ENCODE results near the gene TMEM72.

The TMEM72 gene

GRCh38 chr10:44969854-44970253 is 58.7 kb downstream of the TMEM72 start:
- DNase-seq, result no peak

- no peak for DNase-seq
Observed at GRCh38 chr10:44970812-44971395, 59.8 kb downstream of the TMEM72 start.

GRCh38 chr10:44971434-44971833 is 60.3 kb downstream of the TMEM72 start:
- no peak for DNase-seq

GRCh38 chr10:44971935-44972757 is 61.0 kb downstream of the TMEM72 start:
- no peak for DNase-seq

GRCh38 chr10:44972874-44973306 is 61.8 kb downstream of the TMEM72 start:
- DNase-seq, result no peak

- DNase-seq, result peak; percentile 74
Observed at GRCh38 chr10:44973323-44974081, 62.4 kb downstream of the TMEM72 start.

GRCh38 chr10:44974082-44974627 is 63.0 kb downstream of the TMEM72 start:
- no peak for DNase-seq

- no peak for DNase-seq
Observed at GRCh38 chr10:44974628-44975430, 63.7 kb downstream of the TMEM72 start.

- peak; percentile 24 for DNase-seq
Observed at GRCh38 chr10:44975431-44976331, 64.5 kb downstream of the TMEM72 start.

GRCh38 chr10:44976352-44977198 is 65.4 kb downstream of the TMEM72 start:
- no peak for DNase-seq

GRCh38 chr10:44977287-44978212 is 66.4 kb downstream of the TMEM72 start:
- DNase-seq, result no peak

- DNase-seq, result no peak
Observed at GRCh38 chr10:44978213-44978569, 67.1 kb downstream of the TMEM72 start.

- DNase-seq, result peak; percentile 70
Observed at GRCh38 chr10:44978570-44979280, 67.6 kb downstream of the TMEM72 start, which contains the start of gene DEPP1. Gene DEPP1, minus strand, starts transcription at chr10:44978809. Its CDS starts 779 bp downstream, at chr10:44978030.

GRCh38 chr10:44979281-44980191 is 68.4 kb downstream of the TMEM72 start:
- no peak for DNase-seq

GRCh38 chr10:44980309-44981171 is 69.4 kb downstream of the TMEM72 start:
- DNase-seq, result no peak

Data from NCI-H526 treated with DMSO at 0.1 percent for 48 hours (cell line).